HG02610 (cell line): ENCODE measurements around the gene METTL1.
"Not testable (repeated sequence)": the region's sequence is repeated elsewhere in the genome, so short reads cannot be mapped to it uniquely, and the experiment has no call there.

Source experiments
- ATAC-seq: cut with Tn5 transposase; IDR thresholded peaks from one replicate; pipeline ENCODE4 v1.9.1; 2021; ENCODE audit warnings: mild to moderate bottlenecking, moderate library complexity; ENCODE audit not compliant: unreplicated experiment

The METTL1 gene

DNA sequence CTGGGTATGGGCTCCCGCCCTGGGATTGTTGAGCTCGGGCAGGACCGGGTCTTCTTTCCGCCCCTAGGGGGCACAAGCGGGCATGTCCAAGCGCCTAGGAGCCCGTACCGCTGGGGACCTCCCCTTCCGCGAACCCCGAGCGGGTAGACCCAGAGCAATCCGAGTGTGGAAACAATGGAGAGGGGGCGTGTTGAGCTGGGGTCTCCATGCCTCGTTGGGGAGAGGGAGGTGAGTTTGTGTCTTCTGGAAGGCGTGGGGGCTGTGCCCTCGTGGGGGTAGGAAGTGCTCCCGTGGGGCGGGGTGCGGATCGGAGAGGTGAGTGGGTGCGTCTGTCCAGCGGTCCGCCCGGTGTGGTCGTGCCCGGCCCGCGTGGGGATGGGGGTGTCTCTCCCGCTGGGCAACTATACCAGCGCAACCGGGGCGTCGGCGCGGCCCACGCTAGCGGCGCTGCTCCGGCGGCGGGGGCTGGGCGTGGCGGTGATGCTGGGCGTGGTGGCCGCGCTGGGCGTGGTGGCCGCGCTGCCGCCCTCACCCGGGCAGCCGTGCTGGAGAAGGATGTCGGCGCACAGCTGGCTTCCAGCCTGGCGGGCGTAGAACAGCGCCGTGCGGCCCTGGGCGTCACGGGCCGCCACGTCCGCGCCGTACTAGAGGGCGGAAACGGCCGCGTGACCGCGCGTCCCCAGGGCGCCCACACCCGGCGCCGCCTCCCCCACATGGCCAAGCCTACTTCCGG lies 45.6 kb downstream of the METTL1 start:
- no peak for ATAC-seq

DNA sequence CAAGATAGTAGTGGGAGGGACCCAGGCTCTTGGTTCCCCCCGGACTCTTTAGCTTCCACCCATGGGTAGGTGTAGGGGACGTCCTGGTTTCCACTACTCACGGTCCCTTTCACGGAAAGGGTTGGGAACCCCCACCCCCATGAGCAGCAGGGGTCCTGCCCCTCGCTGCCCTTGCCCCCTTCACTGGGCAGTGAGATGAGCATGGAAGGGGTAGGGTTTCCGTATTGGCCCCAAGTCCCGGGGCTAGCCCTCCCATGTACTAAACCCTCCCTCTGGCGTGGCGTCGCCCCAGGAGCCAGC lies 46.1 kb downstream of the METTL1 start:
- ATAC-seq = no peak

DNA sequence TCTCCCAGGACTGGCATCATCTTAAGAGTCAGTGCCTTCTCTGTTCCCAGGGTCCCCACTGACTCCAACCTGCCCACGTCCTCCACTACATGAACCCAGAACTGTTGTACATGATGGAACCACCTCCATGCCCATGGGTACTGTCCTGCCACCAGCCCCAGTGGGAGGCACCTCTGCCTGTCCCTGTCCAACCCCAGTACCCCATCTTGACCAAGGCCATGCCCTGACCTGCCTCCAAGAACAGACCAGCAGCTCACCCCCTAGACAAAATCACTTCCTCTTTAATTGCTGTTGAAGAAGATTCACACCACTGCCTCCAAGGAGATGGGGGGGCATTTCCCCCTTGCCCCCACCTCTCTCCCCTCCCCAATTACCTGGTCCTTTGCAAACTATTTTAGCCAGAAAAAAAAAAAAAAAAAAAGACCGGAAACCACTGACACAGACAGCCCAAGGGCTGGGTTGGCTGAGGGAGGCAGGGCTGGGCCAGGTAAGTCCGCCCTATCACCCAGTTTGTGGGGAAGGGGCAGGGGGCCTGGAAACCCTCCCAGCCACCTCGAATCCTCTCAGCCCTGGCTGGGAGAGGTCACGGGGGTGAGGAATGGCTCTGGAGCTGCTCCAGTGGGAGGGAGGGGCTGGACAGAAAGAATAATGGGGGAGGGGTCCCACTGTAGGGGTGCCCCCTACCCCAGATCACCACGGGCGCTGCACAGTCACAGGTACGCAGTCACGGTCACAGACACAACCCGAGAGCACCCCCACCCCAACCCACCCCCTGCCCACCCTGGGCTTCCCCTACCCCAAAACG lies 46.8 kb downstream of the METTL1 start:
- ATAC-seq = no peak

DNA sequence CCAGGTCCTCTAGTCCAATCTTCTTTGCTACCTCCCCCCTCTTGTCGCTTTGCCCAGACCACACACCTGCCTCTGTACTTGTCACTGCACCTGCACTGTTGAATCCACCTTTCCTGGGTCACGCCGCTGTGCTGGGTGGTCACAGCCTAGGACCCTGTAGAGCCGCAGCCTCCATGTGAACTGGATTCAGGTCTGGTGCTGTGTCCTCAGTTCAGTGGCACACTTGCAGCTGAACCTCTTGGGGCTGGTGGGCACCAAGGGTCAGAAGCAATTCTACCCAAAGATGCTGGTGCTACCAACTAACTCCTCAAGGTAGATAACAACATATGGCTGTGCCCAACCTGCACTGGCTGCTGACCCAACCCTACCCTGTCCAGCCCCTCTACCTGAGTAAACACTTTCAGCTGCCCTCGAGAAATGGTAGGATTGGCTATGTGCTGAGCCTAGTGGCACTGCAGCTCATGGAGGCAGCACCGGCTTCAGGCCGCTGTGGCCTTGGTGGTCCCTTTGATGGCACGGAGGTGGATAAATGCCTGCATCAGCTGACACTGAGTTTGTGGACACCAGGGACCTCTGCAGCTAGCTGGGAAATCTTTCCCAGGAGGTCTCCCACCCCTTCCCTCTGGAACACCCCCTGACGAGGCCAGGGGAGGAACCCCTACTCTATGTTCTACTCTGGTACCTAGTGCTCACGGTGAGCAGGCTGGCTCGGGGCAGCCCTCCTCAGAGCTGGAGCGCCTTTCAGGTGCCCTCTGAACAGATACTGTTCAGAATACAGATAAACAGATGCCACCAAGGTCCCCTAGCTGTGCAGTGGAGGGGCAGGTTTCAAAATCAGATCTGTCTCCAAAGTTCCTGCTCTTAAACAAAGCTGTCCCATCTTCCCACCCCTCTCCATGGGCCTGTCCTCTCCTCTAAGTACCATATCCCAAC lies 47.6 kb downstream of the METTL1 start:
- ATAC-seq = no peak

DNA sequence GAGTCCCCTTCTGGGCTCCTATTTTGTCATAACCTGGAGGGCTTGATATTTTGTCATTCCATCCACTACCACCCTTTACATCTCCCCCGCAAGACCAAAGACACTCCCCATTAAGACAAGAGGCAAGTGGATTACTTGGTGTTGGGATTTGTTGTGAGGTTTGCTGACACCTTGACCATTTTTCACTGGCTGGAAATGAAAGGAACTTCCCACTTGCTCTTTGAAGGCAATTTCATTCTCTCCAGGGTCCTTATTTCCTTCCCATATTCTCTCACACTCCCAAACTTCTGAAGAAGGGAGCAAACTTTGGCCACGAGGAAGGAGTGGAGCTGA lies 48.3 kb downstream of the METTL1 start:
- no peak for ATAC-seq

DNA sequence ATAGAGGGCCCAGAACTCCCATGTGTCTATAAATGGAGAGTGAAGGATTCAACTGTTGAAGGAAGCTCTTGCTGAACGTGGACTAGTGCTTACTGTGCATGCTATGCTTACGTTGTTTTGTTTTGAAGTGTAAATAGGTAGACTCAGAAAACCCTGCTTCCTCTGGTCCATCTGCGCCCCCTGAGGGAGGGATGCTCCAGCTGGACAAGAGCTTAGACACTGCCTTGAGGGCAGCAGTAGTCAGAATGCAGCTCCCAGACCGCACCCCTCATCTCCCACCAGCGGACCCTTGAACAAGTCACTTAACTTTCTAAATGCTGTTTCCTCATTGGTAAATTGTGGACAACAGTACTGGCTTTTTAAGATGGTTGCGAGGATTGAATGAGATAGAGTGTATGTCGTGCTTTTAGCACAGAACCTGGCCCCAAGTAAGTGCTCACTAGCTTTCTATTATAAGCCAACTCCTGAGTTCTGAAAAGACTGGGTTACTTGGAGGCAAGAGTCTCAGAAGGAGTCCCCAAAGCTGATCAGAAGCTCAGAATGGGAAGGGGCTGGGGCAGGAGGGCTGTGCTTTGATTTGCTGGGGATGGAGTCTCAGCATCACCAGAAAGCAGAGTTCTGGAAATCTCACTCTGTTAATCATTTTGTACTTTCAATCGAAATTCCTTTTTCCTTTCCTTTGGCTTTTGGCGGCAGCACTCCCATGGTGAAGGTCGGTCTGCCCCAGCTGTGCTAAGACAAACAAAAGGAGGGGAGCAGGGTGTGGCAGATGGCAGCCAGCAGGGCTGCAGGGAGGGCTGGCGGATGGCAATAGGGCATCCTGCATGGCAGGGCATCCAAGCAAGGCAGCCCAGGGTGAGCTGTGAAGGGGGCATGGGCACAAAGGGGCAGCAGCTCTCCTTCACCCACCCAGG lies 48.9 kb downstream of the METTL1 start:
- ATAC-seq = no peak

DNA sequence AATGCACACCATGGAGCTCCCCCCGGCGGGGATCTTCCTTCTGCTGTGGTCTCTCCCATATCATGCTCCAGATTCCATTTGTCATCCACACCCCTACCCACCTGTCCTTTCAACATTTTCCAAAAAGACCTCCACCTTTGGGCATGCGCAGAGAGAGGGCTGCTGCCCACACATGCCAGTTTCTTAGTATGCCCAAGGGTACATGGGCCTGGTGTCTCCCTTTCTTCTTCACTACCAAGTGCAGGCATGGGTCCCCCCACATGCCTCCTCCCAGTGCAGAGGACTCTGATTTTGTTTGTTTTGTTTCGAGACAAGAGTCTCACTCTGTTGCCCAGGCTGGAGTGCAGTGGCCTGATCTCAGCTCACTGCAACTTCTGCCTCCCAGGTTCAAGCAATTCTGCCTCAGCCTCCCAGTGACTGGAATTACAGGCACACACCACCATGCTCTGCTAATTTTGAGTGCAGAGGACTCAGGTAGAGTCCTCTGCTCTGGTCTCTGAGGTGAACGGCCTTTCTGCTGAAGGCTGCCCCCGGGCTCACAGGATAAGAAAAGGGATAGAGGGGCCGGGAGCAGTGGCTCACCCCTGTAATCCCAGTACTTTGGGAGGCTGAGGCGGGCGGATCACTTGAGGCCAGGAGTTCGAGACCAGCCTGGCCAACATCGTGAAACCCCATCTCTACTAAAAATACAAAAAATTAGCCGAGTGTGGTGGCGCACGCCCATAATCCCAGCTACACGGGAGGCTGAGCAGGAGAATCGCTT lies 49.9 kb downstream of the METTL1 start:
- not testable (repeated sequence) for ATAC-seq

DNA sequence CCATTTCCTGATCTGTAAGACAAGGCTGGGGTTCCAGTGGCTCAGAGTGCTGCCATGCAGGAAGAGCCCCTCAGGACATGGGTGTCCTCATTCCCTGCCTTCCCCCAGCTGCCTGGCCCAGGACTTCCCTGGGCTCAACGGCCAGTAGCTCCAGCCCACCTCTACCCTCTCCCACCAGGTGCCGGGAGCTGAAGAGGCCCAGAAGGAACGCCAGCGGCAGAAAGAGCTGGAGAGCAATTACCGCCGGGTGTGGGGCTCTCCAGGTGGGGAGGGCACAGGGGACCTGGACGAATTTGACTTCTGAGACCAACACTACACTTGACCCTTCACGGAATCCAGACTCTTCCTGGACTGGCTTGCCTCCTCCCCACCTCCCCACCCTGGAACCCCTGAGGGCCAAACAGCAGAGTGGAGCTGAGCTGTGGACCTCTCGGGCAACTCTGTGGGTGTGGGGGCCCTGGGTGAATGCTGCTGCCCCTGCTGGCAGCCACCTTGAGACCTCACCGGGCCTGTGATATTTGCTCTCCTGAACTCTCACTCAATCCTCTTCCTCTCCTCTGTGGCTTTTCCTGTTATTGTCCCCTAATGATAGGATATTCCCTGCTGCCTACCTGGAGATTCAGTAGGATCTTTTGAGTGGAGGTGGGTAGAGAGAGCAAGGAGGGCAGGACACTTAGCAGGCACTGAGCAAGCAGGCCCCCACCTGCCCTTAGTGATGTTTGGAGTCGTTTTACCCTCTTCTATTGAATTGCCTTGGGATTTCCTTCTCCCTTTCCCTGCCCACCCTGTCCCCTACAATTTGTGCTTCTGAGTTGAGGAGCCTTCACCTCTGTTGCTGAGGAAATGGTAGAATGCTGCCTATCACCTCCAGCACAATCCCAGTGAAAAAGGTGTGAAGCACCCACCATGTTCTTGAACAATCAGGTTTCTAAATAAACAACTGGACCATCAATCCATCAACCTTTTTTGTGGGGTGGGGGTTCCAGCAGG lies 51.0 kb downstream of the METTL1 start:
- no peak for ATAC-seq

DNA sequence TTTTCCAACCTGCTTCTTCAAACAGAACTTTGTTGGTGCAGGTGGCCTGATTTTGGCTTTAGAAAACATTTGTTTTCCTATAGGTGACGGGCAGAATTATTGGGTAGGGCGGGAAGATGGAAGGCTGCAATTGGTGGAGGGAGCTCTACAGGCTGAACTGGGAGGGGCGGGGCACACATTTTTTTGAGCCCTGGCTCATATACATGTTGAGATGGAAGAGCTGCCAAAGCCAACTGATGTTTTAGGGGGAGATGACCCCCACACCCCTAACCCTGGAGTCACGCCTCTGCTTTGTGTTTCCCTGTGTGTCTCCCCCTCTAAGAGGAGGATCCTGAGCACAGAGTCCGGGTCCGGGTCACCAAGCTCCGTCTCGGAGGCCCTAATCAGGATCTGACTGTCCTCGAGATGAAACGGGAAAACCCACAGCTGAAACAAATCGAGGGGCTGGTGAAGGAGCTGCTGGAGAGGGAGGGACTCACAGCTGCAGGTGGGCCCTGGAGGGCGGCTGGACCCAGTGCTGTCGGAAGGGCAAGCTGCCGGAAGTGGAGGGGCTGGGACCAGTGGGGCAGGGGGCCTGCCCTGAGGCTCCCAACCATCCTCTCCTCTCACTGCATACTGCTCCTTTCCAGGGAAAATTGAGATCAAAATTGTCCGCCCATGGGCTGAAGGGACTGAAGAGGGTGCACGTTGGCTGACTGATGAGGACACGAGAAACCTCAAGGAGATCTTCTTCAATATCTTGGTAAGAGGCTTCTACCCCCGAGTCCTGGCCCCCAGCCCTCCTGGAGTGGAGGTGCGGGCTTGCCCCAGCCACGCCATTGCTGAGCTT lies 51.9 kb downstream of the METTL1 start:
- no peak for ATAC-seq

DNA sequence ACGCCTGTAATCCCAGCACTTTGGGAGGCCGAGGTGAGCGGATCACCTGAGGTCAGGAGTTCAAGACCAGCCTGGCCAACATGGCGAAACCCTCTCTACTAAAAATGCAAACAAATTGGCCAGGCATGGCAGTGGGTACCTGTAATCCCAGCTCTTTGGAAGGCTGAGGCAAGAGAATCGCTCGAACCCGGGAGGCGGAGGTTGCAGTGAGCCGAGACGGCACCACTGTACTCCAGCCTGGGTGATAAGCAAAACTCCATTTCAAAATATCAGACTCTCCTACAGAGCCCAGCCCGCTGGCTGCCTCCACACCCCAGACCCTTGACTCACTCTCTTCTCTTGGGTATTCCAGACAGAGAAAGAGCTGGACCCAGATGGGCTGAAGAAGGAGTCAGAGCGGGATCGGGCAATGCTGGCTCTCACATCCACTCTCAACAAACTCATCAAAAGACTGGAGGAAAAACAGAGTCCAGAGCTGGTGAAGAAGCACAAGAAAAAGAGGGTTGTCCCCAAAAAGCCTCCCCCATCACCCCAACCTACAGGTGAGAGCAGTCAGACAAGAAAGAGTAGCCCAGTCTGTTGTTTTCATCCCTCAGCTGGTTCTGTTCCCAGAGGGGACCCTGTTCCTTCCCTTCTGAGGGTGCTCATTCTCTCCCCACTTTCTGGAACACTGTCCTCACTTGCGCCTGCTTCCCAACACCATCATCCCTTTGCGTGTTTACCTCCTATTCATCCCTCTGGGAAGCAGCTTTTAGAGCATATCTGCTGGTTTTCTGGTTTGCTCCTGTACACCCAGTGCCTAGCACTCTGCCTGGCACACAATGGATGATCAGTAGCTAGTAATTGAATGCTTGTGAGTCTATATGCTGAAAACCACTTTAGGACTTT lies 53.0 kb downstream of the METTL1 start:
- no peak for ATAC-seq
